Right lobe of liver (tissue), 6 donors: Measurements from ENCODE around the gene TTLL5. TPM values are rescaled to one million over a fixed set of nuclear protein-coding genes. Genes with fewer than 3 reads are reported as not detected.

Experiments
- ATAC-seq, 4 donors: fragments of 200-7000 bp; cut with Tn5 transposase; one replicate each; pipeline ENCODE4 v1.9.1; 2020; ENCODE audit warnings: mild to moderate bottlenecking in 4 of 4, moderate library complexity in 4 of 4
- DNase-seq, 3 donors: peaks; one replicate each; pipeline ENCODE4 v3.0.0-alpha.2; 2020
- H3K27ac ChIP-seq, 3 donors: fragments of 200-600 bp; one replicate each; pipeline ENCODE4 v1.8.0; 2022
- H3K27me3 ChIP-seq, 2 donors: fragments of 200-600 bp; one replicate each; pipeline ENCODE4 v1.8.0; 2022
- H3K36me3 ChIP-seq, 4 donors: fragments of 200-600 bp; sonication (generic) in 1 of 4; one replicate each; pipeline versions ENCODE4 v1.5.1 to v1.8.0; 2017 to 2022; ENCODE audit warnings: control low read depth in 1 of 4
- H3K4me1 ChIP-seq, 4 donors: fragments of 200-600 bp; sonication (generic) in 1 of 4; one replicate each; pipeline versions ENCODE4 v1.5.1 to v1.8.0; 2017 to 2022; ENCODE audit warnings: control low read depth in 1 of 4
- H3K4me3 ChIP-seq, 3 donors: fragments of 200-600 bp; one replicate each; pipeline ENCODE4 v1.8.0; 2022
- H3K9me3 ChIP-seq, 4 donors: fragments of 200-600 bp; sonication (generic) in 1 of 4; one replicate each; pipeline versions ENCODE4 v1.5.1 to v1.8.0; 2017 to 2022; ENCODE audit warnings: control low read depth in 1 of 4
- POLR2A ChIP-seq: fragments of 450-650 bp; IDR thresholded peaks from one replicate; pipeline ENCODE4 v1.6.1; 2017; ENCODE audit warnings: antibody characterized with exemption, mild to moderate bottlenecking
- WGBS: methylation state at CpG from one replicate; pipeline ENCODE4 v1.1.6; 2018; ENCODE audit warnings: low coverage, low lambda C conversion rate; ENCODE audit not compliant: insufficient coverage; ENCODE audit errors: missing lambda C conversion rate; 5-methylcytosine and 5-hydroxymethylcytosine counted together
- intact Hi-C, 2 donors: fragments of 100-400 bp; cut with DNase I; formaldehyde crosslinking; loops; one replicate each; pipeline versions ENCODE4 v1.11.2 to v1.14.1; 2022
- total RNA-seq, 6 experiments: library from RNA; depleted of rRNA in 2 of 6; stranded (reverse); fragments of >200 nt in 2 of 6; fragmentation: NEBNext Ultra II Directional in 3 of 6; extraction: Animal tissue kit (Norgen Biotek cat#: 25700) in 3 of 6; gene quantifications; one replicate each; pipeline versions ENCODE4 v1.1.0 to v1.2.4, GENCODE V29; 2016 to 2023
- TF ChIP-seq, protein P1 (sequence below), 4 donors: fragments of 200-600 bp in 3 of 4; fragments of 450-650 bp in 1 of 4; IDR thresholded peaks; one replicate each; pipeline versions ENCODE4 v1.5.1 to v1.8.0; 2016 to 2022; ENCODE audit warnings: antibody characterized with exemption in 4 of 4, mild to moderate bottlenecking in 2 of 4
- donor health status: DM: no; HTN: yes; CAD: no.
- donor health status: DM: no; HTN: no; CAD: no.
- donor health status: DM: no; HTN: no; CAD: no.
- donor health status: DM: no; HTN: yes; CAD: no.
- donor health status: DM: no; HTN: yes; CAD: no.

Gene TTLL5
- total RNA-seq, 6 experiments from 2014 or later: 7.4 to 13.8 (median 11.9) TPM

DNA sequence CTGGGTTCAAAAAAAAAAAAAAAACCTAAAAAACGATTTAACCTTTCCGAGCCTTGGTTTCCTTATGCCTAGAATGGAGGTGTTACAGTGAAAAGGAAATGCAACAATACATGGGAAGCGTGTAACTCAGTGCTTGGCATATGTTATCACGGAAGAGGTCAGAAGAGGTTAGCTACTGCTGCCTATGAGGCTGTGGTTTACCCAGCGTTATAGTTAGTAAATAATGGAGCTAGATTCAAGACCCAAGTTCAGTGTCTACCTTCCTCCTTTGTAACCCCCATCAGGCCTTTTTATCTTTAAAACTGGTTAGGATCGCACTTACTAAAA, 325.4 kb downstream of the TTLL5 start:
- H3K27me3 ChIP-seq: no peaks in the 10 kb centered on the region
- DNase-seq: no peak
- peaks cover 0 to 1% (median 0%) of the 10 kb centered on the region in 4 donors for H3K36me3 ChIP-seq
- H3K27ac ChIP-seq: peak overlapping the region; percentile 78 to 95 (median 80)
- ATAC-seq: no peak
- H3K4me1 ChIP-seq: peaks cover 0 to 37% (median 17%) of the 10 kb centered on the region in 4 donors
- H3K9me3 ChIP-seq: no peaks in the 10 kb centered on the region
- H3K4me3 ChIP-seq: peak overlapping the region; percentile 83 to 93 (median 88)
- TF ChIP-seq POLR2A: no peak
- TF ChIP-seq, protein P1, sequence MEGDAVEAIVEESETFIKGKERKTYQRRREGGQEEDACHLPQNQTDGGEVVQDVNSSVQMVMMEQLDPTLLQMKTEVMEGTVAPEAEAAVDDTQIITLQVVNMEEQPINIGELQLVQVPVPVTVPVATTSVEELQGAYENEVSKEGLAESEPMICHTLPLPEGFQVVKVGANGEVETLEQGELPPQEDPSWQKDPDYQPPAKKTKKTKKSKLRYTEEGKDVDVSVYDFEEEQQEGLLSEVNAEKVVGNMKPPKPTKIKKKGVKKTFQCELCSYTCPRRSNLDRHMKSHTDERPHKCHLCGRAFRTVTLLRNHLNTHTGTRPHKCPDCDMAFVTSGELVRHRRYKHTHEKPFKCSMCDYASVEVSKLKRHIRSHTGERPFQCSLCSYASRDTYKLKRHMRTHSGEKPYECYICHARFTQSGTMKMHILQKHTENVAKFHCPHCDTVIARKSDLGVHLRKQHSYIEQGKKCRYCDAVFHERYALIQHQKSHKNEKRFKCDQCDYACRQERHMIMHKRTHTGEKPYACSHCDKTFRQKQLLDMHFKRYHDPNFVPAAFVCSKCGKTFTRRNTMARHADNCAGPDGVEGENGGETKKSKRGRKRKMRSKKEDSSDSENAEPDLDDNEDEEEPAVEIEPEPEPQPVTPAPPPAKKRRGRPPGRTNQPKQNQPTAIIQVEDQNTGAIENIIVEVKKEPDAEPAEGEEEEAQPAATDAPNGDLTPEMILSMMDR (IDR thresholded peaks at IDR 0.05): no peak
- intact Hi-C loops: loop anchor here in 1 of 2 donors (10.0 kb wide), 1 partner anchor 82 kb away; no protein-coding TSS in a partner anchor
- 16% methylated on average over 6 of the region's 6 CpGs for WGBS

DNA sequence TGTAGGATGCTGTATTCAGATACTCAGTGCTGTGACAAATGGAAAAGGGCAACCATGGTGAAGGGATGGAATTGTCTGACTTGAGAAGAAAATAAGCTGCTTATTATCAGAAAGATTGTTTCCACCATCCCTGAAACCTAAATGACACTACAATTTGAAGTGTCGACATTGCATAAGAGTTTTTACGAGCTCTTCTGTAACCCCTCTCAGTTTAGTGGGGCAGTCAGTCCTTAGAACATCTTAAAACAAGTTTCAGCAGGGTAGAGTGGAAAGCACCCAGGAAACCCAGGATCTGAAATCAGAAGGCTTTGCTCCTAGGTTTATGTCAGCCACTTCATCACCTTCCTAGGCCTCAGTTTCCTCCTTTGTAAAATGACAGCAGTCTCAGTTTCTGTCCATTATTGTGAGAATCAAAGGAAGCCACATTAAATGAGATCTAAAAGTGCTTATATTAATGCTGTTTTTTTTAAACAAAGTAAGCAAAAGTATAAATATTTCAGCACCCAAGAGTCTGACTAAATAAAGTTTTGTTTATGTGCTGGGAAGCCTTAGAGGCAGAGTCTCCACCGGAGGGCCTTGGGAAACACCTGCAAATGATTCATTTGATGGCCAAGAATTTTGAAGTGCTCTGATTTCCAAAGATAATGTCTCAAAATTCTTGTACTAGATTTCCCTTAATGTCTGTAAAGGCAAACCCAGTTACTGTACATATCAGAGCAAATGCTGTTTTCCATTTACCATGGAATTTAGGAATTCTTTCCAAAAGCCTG, 326.3 kb downstream of the TTLL5 start:
- Histone ChIP-seq H3K27ac (peak overlapping the region in 2 of 3 donors; percentile 68 to 87), H3K9me3 (no peaks in the 10 kb centered on the region), H3K4me1 (peaks cover 0 to 37% (median 16%) of the 10 kb centered on the region in 4 donors), H3K27me3 (no peaks in the 10 kb centered on the region), H3K36me3 (peaks cover 0 to 4% (median 1%) of the 10 kb centered on the region in 4 donors), H3K4me3 (no peak overlapping the region)
- intact Hi-C loops: loop anchor here in 1 of 2 donors (10.0 kb wide), 1 partner anchor 83 kb away; no protein-coding TSS in a partner anchor
- DNase-seq (no peak), ATAC-seq (no peak)
- TF ChIP-seq, protein P1 (IDR thresholded peaks at IDR 0.05): no peak
- no peak for TF ChIP-seq POLR2A
- WGBS: 78% methylated on average over 3 of the region's 3 CpGs

DNA sequence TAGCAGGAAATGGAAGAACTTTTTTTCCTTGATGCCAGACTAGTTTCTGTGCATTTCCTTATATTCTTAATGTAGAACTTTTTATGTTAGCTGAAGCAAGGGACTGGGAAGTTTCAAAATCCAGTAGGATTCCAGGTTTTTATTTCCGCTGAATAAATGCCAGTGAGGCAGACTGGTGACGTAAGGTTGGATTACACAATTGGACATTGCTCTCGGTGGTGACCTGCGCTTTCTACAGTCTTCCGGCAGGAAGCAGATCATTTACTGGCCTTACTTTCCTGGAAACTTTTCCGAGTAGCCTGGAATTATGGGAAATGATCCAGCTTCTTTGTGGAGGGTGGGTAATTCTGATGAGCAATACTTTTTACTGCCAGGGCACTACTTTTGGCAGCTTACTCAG, 328.1 kb downstream of the TTLL5 start:
- TF ChIP-seq POLR2A: peak; percentile 66
- TF ChIP-seq, protein P1 (IDR thresholded peaks at IDR 0.05): no peak
- Histone ChIP-seq H3K4me1 (peaks cover 0 to 34% (median 15%) of the 10 kb centered on the region in 4 donors), H3K36me3 (peaks cover 0 to 4% (median 1%) of the 10 kb centered on the region in 4 donors), H3K27ac (peak overlapping the region; percentile 68 to 87 (median 84)), H3K4me3 (no peak overlapping the region), H3K9me3 (no peaks in the 10 kb centered on the region), H3K27me3 (no peaks in the 10 kb centered on the region)
- ATAC-seq (peak; percentile 54 to 79 (median 67)), DNase-seq (peak in 2 of 3 donors; percentile 47 to 79)
- intact Hi-C loops: loop anchor here in 1 of 2 donors (10.0 kb wide), 1 partner anchor 84 kb away; no protein-coding TSS in a partner anchor
- WGBS: 13% methylated on average over 6 of the region's 6 CpGs

DNA sequence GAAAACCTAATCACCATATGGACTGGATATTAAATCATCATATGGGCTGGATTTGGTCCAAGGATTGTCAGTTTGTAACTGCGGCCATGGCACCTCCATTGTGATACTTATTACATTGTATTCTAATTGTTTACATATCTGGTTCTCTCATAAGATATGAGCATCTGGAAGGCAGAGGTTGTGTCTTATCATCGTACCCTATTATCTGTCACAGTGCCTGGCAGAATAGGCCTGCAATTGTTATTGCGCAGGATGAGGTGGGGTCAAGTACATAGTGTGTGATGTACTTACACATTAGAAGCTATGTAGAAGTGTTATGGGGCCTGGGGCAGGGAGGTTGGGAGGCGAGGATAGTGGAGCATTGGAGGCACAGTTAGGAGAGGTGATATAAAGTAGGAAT, 329.3 kb downstream of the TTLL5 start:
- intact Hi-C loops: no loop called here
- Histone ChIP-seq H3K9me3 (no peaks in the 10 kb centered on the region), H3K36me3 (peaks cover 0 to 4% (median 1%) of the 10 kb centered on the region in 4 donors), H3K4me3 (no peak overlapping the region), H3K4me1 (peaks cover 0 to 22% (median 10%) of the 10 kb centered on the region in 4 donors), H3K27ac (peak overlapping the region in 1 of 3 donors; percentile 71), H3K27me3 (no peaks in the 10 kb centered on the region)
- WGBS: 94% methylated on average over 4 of the region's 4 CpGs
- ATAC-seq: no peak
- DNase-seq: no peak
- TF ChIP-seq, protein P1 (IDR thresholded peaks at IDR 0.05): no peak
- TF ChIP-seq POLR2A: no peak
